Ascending aorta (tissue), 2 donors: ENCODE data around the gene CCDC85C. TPM values are rescaled to one million over a fixed set of nuclear protein-coding genes. Genes with fewer than 3 reads are reported as not detected.

Source experiments
- DNase-seq, 2 donors: peaks; one replicate each; pipeline ENCODE4 v3.0.0-alpha.2; 2019; ENCODE audit warnings: low spot score in 2 of 2
- H3K27ac ChIP-seq, 2 donors: fragments of 200-600 bp; sonication (generic); one replicate each; pipeline ENCODE4 v1.5.1; 2016 to 2017; ENCODE audit warnings: mild to moderate bottlenecking in 1 of 2
- H3K27me3 ChIP-seq: fragments of 200-600 bp; sonication (generic); one replicate; pipeline ENCODE4 v1.5.1; 2017
- H3K36me3 ChIP-seq, 2 donors: fragments of 200-600 bp; sonication (generic); one replicate each; pipeline ENCODE4 v1.5.1; 2016
- H3K4me1 ChIP-seq, 2 donors: fragments of 200-600 bp; sonication (generic); one replicate each; pipeline ENCODE4 v1.5.1; 2016 to 2017; ENCODE audit warnings: mild to moderate bottlenecking in 1 of 2
- H3K4me3 ChIP-seq, 2 donors: fragments of 200-600 bp; sonication (generic); one replicate each; pipeline ENCODE4 v1.5.1; 2016 to 2017; ENCODE audit warnings: mild to moderate bottlenecking in 1 of 2
- H3K9me3 ChIP-seq, 2 donors: fragments of 200-600 bp; sonication (generic); one replicate each; pipeline ENCODE4 v1.5.1; 2016
- CTCF ChIP-seq, 3 experiments: fragments of 200-600 bp in 2 of 3; fragments of 450-650 bp in 1 of 3; sonication (generic) in 2 of 3; IDR thresholded peaks; one replicate each; pipeline ENCODE4 v1.5.1; 2016 to 2019; ENCODE audit warnings: antibody characterized with exemption in 3 of 3, mild to moderate bottlenecking in 1 of 3, moderate library complexity in 1 of 3
- intact Hi-C: fragments of 100-400 bp; cut with DNase I; formaldehyde crosslinking; loops from one replicate; pipeline ENCODE4 v1.15.1; 2023
- total RNA-seq: library from RNA; depleted of rRNA; stranded (reverse); fragments of >200 nt; gene quantifications from one replicate; pipeline ENCODE4 v1.1.0, GENCODE V29; 2016

Gene CCDC85C
- total RNA-seq, 1 donor from 2014 or later = 0.64 TPM

- Histone ChIP-seq H3K4me3 (no peak overlapping the region), H3K36me3 (no peaks in the 10 kb centered on the region), H3K4me1 (no peaks in the 10 kb centered on the region), H3K27me3 (no peaks in the 10 kb centered on the region), H3K27ac (no peak overlapping the region), H3K9me3 (no peaks in the 10 kb centered on the region)
- DNase-seq = no peak
- intact Hi-C loops = loop anchor here (2.0 kb wide), 1 partner anchor 65 kb away; no protein-coding TSS in a partner anchor
- no peak for TF ChIP-seq CTCF (IDR thresholded peaks at IDR 0.05)
These were observed 23.7 kb upstream of the CCDC85C start for GRCh38 chr14:99627510-99628381.

GRCh38 chr14:99627100-99627499 lies 23.1 kb upstream of the CCDC85C start:
- no peaks in the 10 kb centered on the region for H3K27me3 ChIP-seq
- H3K36me3 ChIP-seq = no peaks in the 10 kb centered on the region
- H3K27ac ChIP-seq = no peak overlapping the region
- intact Hi-C loops = no loop called here
- no peak for TF ChIP-seq CTCF (IDR thresholded peaks at IDR 0.05)
- no peaks in the 10 kb centered on the region for H3K9me3 ChIP-seq
- DNase-seq = no peak
- no peak overlapping the region for H3K4me3 ChIP-seq
- H3K4me1 ChIP-seq = no peaks in the 10 kb centered on the region

- H3K27ac ChIP-seq = no peak overlapping the region
- H3K36me3 ChIP-seq = no peaks in the 10 kb centered on the region
- intact Hi-C loops = no loop called here
- no peaks in the 10 kb centered on the region for H3K4me1 ChIP-seq
- H3K4me3 ChIP-seq = no peak overlapping the region
- H3K9me3 ChIP-seq = no peaks in the 10 kb centered on the region
- TF ChIP-seq CTCF (IDR thresholded peaks at IDR 0.05) = no peak
- DNase-seq = no peak
- no peaks in the 10 kb centered on the region for H3K27me3 ChIP-seq
These were observed 22.1 kb upstream of the CCDC85C start for GRCh38 chr14:99626041-99626648.

GRCh38 chr14:99625476-99625875 lies 21.5 kb upstream of the CCDC85C start:
- Histone ChIP-seq H3K4me3 (no peak overlapping the region), H3K9me3 (no peaks in the 10 kb centered on the region), H3K27me3 (no peaks in the 10 kb centered on the region), H3K27ac (no peak overlapping the region), H3K4me1 (no peaks in the 10 kb centered on the region), H3K36me3 (no peaks in the 10 kb centered on the region)
- intact Hi-C loops = no loop called here
- TF ChIP-seq CTCF (IDR thresholded peaks at IDR 0.05) = no peak
- no peak for DNase-seq

- Histone ChIP-seq H3K27ac (no peak overlapping the region), H3K9me3 (no peaks in the 10 kb centered on the region), H3K4me1 (no peaks in the 10 kb centered on the region), H3K27me3 (no peaks in the 10 kb centered on the region), H3K4me3 (no peak overlapping the region), H3K36me3 (no peaks in the 10 kb centered on the region)
- no peak for TF ChIP-seq CTCF (IDR thresholded peaks at IDR 0.05)
- intact Hi-C loops = no loop called here
- no peak for DNase-seq
These were observed 21.0 kb upstream of the CCDC85C start for GRCh38 chr14:99624971-99625370.
